HG03066 (cell line): Measurements from ENCODE around the gene CEP72.
"Not testable (repeated sequence)": the region's sequence is repeated elsewhere in the genome, so short reads cannot be mapped to it uniquely, and the experiment has no call there.

ENCODE experiments used
- ATAC-seq: cut with Tn5 transposase; IDR thresholded peaks from one replicate; pipeline ENCODE4 v1.9.1; 2021; ENCODE audit warnings: low read depth; ENCODE audit not compliant: unreplicated experiment

Gene CEP72

GRCh38 chr5:580436-580835 lies 31.7 kb upstream of the CEP72 start:
- no peak for ATAC-seq

DNA sequence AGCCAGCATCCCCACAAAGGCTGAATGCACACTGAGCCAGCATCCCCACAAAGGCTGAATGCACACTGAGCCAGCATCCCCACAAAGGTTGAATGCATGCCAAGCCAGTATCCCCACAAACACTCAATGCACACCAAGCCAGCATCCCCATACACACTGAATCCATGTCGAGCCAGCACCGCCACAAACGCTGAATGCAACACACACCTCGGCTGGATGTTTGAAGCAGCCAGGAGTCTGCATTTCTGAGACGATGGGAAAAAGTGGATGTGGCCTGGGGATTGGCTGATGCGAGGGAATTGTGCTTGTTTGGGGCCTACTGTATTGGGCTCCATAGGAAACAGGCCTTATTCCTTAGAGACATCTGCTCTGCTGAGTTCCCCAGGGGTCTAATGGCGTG lies 30.9 kb upstream of the CEP72 start:
- ATAC-seq = no peak

DNA sequence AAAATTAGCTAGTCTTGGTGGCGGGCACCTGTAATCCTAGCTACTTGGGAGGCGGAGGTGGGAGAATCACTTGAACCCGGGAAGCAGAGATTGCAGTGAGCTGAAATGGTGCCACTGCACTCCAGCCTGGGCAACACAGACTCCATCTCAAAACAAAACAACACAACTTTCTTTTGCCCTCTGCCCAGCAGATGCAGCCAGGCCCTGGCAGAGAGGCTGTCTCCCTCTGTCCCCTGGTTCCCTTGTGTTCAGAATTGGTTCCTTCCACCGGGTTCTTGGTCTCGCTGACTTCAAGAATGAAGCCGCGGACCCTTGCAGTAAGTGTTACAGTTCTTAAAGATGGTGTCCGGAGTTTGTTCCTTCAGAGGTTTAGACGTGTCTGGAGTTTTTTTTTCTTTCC lies 30.2 kb upstream of the CEP72 start:
- ATAC-seq = no peak

DNA sequence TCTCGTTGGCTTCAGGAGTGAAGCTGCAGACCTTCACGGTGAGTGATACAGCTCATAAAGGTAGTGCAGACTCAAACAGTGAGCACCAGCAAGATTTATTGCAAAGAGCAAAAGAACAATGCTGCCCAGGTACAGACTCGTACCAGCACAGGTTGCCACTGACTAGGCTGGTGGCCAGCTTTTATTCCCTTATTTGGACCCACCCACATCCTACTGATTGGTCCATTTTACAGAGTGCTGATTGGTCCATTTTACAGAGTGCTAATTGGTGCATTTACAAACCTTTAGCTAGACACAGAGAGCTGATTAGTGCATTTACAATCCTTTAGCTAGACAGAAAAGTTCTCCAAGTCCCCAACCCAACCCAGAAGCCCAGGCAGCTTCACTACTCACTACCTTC lies 29.7 kb upstream of the CEP72 start:
- not testable (repeated sequence) for ATAC-seq

- ATAC-seq = no peak
Observed at GRCh38 chr5:582936-583635, 29.1 kb upstream of the CEP72 start.

DNA sequence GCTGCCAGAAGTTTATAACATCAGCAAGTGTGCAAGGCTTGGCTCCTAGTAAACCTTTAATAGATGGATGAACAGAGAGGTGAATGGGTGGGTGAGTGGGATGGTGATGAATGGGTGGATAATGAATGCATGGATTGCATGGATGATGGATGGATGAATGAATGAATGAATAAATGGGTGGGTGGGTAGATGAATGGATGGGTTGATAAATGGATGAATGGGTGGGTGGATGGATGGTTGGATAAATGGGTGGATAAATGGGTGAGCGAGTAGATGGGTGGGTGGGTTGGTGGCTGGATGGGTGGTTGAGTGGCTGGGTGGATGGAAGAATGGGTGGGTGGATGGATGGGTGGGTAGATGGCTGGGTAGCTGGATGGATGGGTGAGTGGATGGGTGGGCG lies 28.5 kb upstream of the CEP72 start:
- ATAC-seq = no peak

- ATAC-seq = no peak
Observed at GRCh38 chr5:584216-584615, 27.9 kb upstream of the CEP72 start.

- ATAC-seq = no peak
Observed at GRCh38 chr5:584846-585245, 27.3 kb upstream of the CEP72 start.

- no peak for ATAC-seq
Observed at GRCh38 chr5:585556-585955, 26.6 kb upstream of the CEP72 start.

DNA sequence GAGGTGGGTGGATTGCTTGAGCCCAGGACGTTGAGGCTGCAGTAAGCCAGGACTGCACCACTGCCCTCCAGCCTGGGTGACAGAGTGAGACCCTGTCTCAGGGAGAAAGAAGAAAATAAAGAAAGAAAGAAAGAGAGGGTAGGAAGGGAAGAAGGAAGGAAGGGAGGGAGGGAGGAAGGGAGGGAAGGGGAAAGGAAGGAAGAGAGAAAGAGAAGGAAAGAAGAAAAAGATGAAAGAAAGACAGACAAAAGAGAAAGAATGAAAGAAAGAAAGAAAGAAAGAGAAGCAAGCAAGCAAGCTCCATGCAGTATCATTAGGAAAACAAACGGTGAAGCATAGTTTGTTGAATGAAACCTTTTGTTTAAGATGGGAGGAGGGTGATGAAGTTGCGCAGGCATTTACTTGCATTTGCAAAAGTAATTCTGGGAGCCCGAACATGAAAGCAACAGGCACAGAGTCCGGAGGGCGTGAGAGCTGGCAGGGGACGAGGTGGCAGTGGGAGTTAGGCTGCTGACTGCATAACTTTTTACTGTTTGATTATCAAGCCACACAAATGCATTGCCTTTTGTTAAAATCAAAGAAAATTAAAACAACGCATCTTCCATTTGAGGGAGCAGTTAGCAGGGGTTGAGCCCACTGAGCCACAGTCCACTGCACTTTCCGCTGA lies 26.0 kb upstream of the CEP72 start:
- ATAC-seq = no peak

DNA sequence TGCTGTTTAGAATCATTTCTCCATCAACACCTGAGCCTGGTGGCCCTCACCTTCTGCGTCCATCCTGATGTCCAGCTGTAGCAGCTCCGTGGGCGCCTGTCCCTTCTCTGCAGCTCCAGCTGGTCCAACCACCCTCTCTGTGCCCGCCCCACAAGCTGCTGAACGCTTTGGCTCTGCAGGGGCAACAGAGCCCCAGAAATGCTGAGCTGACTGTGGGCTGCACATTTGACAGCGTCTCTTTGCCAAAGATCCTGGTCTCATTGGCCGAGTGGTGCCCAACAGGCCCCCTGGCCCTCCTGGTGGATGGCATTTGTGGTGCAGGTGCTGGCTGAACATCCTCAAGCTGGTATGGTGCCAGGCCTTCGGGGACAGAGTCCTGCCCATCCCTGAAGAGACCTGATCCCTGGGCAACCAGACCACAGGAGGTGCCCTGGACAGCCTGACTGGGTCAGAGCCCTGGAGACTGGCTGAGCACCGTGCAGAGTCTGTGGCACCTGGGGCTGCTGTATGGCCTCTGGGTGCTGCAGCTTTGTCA lies 25.3 kb upstream of the CEP72 start:
- no peak for ATAC-seq

- no peak for ATAC-seq
Observed at GRCh38 chr5:587403-587802, 24.7 kb upstream of the CEP72 start.

GRCh38 chr5:588406-588995 lies 23.6 kb upstream of the CEP72 start:
- ATAC-seq = no peak

DNA sequence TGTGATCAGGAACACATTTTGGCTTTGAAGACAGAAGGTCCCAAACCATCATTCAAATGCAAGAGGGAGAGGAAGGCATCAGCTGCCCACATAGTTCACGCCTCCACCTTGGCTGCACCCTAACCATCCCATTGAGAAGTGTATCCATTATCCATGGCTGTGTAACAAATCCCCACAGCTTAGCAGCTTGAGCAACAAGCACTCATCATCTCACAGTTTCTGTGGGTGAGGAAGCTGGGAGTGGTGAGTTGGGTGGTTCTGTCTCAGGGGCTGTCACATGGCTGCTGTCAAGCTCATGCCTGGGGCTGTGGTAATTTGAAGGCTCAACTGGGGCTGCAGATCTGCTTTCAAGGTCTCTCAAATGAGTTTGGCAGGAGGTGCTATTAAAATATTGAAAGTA lies 23.0 kb upstream of the CEP72 start:
- no peak for ATAC-seq

GRCh38 chr5:589588-589987 lies 22.6 kb upstream of the CEP72 start:
- ATAC-seq = no peak

DNA sequence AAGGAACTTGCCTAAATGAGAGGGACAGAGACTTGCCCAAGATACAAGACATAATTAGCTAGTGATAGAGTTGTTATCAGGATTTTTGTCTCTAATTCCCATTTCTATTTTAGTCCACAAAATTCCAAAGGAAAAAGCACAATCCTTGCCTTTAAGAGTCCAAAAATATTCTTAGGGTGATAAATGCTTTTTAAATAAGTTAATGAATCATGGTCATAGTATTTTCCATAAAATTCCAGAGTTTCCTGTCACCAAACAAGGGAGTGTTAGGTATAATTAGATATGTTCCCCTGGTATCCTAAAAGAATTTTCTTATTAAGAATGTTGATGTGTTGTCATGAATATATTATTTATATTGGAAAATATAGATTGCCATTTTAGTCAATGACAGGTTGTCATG lies 21.8 kb upstream of the CEP72 start:
- ATAC-seq = no peak

DNA sequence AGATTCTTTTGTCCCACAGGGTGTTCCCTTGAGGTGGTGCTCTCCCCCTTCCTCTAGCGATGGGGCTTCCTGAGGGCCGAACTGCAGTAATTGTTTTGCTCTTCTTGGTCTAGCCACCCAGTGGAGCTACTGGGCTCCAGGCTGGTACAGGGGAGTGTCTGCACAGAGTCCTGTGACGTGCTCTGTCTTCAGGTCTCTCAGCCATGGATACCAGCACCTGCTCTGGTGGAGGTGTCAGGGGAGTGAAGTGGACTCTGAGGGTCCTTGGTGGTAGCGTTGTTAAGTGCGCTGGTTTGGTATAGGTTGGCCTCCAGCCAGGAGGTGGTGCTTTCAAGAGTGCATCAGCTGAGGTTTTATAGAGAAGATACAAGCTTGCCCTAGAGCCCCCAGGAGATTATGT lies 20.4 kb upstream of the CEP72 start:
- ATAC-seq = no peak

DNA sequence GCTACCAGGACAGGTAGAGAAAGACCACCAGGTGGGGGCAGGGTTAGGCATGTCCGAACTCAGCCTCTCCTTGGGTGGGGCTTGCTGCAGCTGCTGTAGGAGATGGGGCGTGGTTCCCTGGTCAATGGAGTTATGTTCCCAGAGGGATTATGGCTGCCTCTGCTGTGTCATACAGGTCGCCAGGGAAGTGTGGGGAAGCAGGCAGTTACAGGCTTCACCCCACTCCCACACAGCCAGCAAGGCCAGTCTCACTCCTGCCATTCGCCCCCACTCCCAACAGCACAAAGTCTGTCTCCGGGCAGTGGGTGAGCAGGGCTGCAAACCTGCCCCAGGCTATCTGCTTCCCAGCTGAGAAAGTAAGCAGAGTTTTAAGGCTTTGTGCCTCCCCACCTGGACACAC lies 20.0 kb upstream of the CEP72 start:
- ATAC-seq = no peak

GRCh38 chr5:593511-593910 lies 18.6 kb upstream of the CEP72 start:
- no peak for ATAC-seq

GRCh38 chr5:594226-594860 lies 17.8 kb upstream of the CEP72 start:
- no peak for ATAC-seq

DNA sequence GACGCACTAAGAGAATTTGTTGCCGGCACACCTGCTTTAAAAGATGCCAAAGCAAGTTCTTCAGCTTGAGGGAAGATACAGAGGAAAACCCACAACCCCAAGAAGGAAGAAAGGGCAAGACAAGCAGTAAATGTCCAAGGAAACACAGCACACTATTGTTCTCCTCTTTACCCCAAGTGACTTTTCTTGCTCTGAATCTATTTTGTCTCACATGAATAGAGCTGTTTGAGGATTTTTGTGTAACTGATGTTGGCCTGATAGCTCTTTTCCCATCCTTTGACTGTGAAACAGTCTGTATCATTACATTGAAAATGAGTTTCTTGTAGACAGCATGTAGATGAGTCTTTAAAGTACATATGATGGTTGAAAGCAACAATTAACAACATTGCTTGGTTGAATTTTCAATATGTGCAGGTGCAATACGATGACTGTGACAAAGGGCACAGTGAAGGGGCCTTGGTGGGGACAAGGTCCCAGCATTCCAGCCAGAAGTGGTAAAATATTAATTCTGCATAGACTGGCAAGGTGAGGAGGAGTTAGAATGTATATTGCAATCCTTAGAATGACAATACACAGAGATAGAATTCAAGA lies 16.8 kb upstream of the CEP72 start:
- ATAC-seq = no peak
